ENCODE measurements around the gene BHLHA15. TPM values are rescaled to one million over a fixed set of nuclear protein-coding genes. Genes with fewer than 3 reads are reported as not detected.
A peak's percentile ranks its signal among the peaks of the same experiment; 100 is the strongest.

The BHLHA15 gene
- total RNA-seq, 1 donor from 2014 or later, result 3.2 TPM

GRCh38 chr7:98166668-98166970 lies 44.6 kb upstream of the BHLHA15 start:
- Histone ChIP-seq H3K36me3 (ENCODE audit: control insufficient read depth, insufficient read depth, low read length) (peaks cover 2% of the 10 kb centered on the region), H3K4me3 (ENCODE audit: low read depth, low read length) (no peak overlapping the region), H3K27me3 (ENCODE audit: control insufficient read depth, insufficient read depth, low read length) (no peaks in the 10 kb centered on the region)
- TF ChIP-seq, protein P1, sequence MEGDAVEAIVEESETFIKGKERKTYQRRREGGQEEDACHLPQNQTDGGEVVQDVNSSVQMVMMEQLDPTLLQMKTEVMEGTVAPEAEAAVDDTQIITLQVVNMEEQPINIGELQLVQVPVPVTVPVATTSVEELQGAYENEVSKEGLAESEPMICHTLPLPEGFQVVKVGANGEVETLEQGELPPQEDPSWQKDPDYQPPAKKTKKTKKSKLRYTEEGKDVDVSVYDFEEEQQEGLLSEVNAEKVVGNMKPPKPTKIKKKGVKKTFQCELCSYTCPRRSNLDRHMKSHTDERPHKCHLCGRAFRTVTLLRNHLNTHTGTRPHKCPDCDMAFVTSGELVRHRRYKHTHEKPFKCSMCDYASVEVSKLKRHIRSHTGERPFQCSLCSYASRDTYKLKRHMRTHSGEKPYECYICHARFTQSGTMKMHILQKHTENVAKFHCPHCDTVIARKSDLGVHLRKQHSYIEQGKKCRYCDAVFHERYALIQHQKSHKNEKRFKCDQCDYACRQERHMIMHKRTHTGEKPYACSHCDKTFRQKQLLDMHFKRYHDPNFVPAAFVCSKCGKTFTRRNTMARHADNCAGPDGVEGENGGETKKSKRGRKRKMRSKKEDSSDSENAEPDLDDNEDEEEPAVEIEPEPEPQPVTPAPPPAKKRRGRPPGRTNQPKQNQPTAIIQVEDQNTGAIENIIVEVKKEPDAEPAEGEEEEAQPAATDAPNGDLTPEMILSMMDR (IDR thresholded peaks at IDR 0.05; ENCODE audit: insufficient read depth, low read length, severe bottlenecking), result no peak
- DNase-seq (ENCODE audit: low read depth), result no peak
- FAIRE-seq, result no peak

DNA sequence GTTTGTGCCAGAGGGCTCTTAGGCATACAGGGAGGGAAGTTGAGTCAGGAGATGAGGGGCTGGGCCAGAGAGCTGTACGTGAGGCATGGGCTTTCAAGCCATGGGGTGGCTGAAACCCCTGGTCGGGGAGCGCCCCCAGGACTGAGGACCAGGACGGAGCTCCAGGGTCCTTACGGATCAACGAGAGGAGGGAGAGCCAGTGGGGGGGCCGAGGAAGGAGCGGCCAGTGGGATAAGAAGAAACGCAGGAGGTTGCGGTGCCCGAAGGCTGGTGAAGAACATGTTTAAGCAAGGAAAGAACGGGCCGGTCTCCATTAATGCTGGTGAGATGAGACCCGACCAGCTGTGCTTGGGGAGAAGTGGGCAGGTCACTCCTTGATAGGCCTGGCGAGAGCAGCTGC lies 43.6 kb upstream of the BHLHA15 start:
- H3K36me3 ChIP-seq (ENCODE audit: control insufficient read depth, insufficient read depth, low read length), result peaks cover 7% of the 10 kb centered on the region
- TF ChIP-seq, protein P1 (IDR thresholded peaks at IDR 0.05; ENCODE audit: insufficient read depth, low read length, severe bottlenecking), result no peak
- DNase-seq (ENCODE audit: low read depth) (no peak), FAIRE-seq (no peak)
- no peaks in the 10 kb centered on the region for H3K27me3 ChIP-seq (ENCODE audit: control insufficient read depth, insufficient read depth, low read length)
- H3K4me3 ChIP-seq (ENCODE audit: low read depth, low read length), result no peak overlapping the region

GRCh38 chr7:98168181-98168903 lies 42.9 kb upstream of the BHLHA15 start:
- FAIRE-seq, result no peak
- Histone ChIP-seq H3K4me3 (ENCODE audit: low read depth, low read length) (no peak overlapping the region), H3K36me3 (ENCODE audit: control insufficient read depth, insufficient read depth, low read length) (peaks cover 8% of the 10 kb centered on the region), H3K27me3 (ENCODE audit: control insufficient read depth, insufficient read depth, low read length) (no peaks in the 10 kb centered on the region)
- TF ChIP-seq, protein P1 (IDR thresholded peaks at IDR 0.05; ENCODE audit: insufficient read depth, low read length, severe bottlenecking), result peak; percentile 69
- DNase-seq (ENCODE audit: low read depth), result peak; percentile 83

GRCh38 chr7:98168904-98169621 lies 42.2 kb upstream of the BHLHA15 start:
- DNase-seq (ENCODE audit: low read depth) (no peak), FAIRE-seq (no peak)
- Histone ChIP-seq H3K36me3 (ENCODE audit: control insufficient read depth, insufficient read depth, low read length) (peaks cover 8% of the 10 kb centered on the region), H3K4me3 (ENCODE audit: low read depth, low read length) (no peak overlapping the region), H3K27me3 (ENCODE audit: control insufficient read depth, insufficient read depth, low read length) (no peaks in the 10 kb centered on the region)
- TF ChIP-seq, protein P1 (IDR thresholded peaks at IDR 0.05; ENCODE audit: insufficient read depth, low read length, severe bottlenecking), result no peak

GRCh38 chr7:98170966-98171365 lies 40.3 kb upstream of the BHLHA15 start:
- FAIRE-seq, result no peak
- Histone ChIP-seq H3K36me3 (ENCODE audit: control insufficient read depth, insufficient read depth, low read length) (peaks cover 13% of the 10 kb centered on the region), H3K4me3 (ENCODE audit: low read depth, low read length) (no peak overlapping the region), H3K27me3 (ENCODE audit: control insufficient read depth, insufficient read depth, low read length) (no peaks in the 10 kb centered on the region)
- TF ChIP-seq, protein P1 (IDR thresholded peaks at IDR 0.05; ENCODE audit: insufficient read depth, low read length, severe bottlenecking), result no peak
- no peak for DNase-seq (ENCODE audit: low read depth)
